HG02973 (cell line): ENCODE data around the gene HECW1.
"Not testable (repeated sequence)": the region's sequence is repeated elsewhere in the genome, so short reads cannot be mapped to it uniquely, and the experiment has no call there.

ENCODE experiments used
- ATAC-seq: cut with Tn5 transposase; IDR thresholded peaks from one replicate; pipeline ENCODE4 v1.9.1; 2021; ENCODE audit warnings: moderate library complexity; ENCODE audit not compliant: unreplicated experiment

Gene HECW1

GRCh38 chr7:43345696-43346095 lies 233.2 kb downstream of the HECW1 start:
- ATAC-seq = not testable (repeated sequence)

GRCh38 chr7:43351683-43352082 lies 239.2 kb downstream of the HECW1 start:
- no peak for ATAC-seq

- no peak for ATAC-seq
Measured at GRCh38 chr7:43353902-43354301, 241.5 kb downstream of the HECW1 start.

- no peak for ATAC-seq
Measured at GRCh38 chr7:43362652-43363034, 250.2 kb downstream of the HECW1 start.

- ATAC-seq = no peak
Measured at GRCh38 chr7:43363035-43363791, 250.8 kb downstream of the HECW1 start.

- no peak for ATAC-seq
Measured at GRCh38 chr7:43364391-43364790, 251.9 kb downstream of the HECW1 start.

GRCh38 chr7:43372676-43373355 lies 260.4 kb downstream of the HECW1 start:
- no peak for ATAC-seq

- ATAC-seq = no peak
Measured at GRCh38 chr7:43377196-43377960, 264.9 kb downstream of the HECW1 start.

- no peak for ATAC-seq
Measured at GRCh38 chr7:43379210-43379609, 266.8 kb downstream of the HECW1 start.

- ATAC-seq = no peak
Measured at GRCh38 chr7:43384616-43385308, 272.3 kb downstream of the HECW1 start.

GRCh38 chr7:43385309-43385680 lies 272.8 kb downstream of the HECW1 start:
- ATAC-seq = no peak

GRCh38 chr7:43385856-43386255 lies 273.4 kb downstream of the HECW1 start:
- ATAC-seq = no peak

GRCh38 chr7:43387932-43388331 lies 275.5 kb downstream of the HECW1 start:
- ATAC-seq = no peak

GRCh38 chr7:43390576-43390975 lies 278.1 kb downstream of the HECW1 start:
- no peak for ATAC-seq

GRCh38 chr7:43391518-43391917 lies 279.1 kb downstream of the HECW1 start:
- no peak for ATAC-seq

- no peak for ATAC-seq
Measured at GRCh38 chr7:43392638-43393330, 280.3 kb downstream of the HECW1 start.

GRCh38 chr7:43394441-43395130 lies 282.1 kb downstream of the HECW1 start:
- no peak for ATAC-seq

- ATAC-seq = no peak
Measured at GRCh38 chr7:43395351-43395750, 282.9 kb downstream of the HECW1 start.

- ATAC-seq = no peak
Measured at GRCh38 chr7:43396187-43396740, 283.8 kb downstream of the HECW1 start.

- ATAC-seq = no peak
Measured at GRCh38 chr7:43398831-43399230, 286.4 kb downstream of the HECW1 start.
